ENCODE data around the gene DOCK11.

GRCh38 chrX:118550792-118551191 is 55.2 kb downstream of the DOCK11 start:
- TF ChIP-seq ZNF560 (tag by site-specific recombination; IDR thresholded peaks at IDR 0.05; ENCODE audit: borderline replicate concordance), result no peak
- no peak for TF ChIP-seq CTCF (tag by site-specific recombination; IDR thresholded peaks at IDR 0.05)
- TF ChIP-seq PATZ1 (tag by site-specific recombination; IDR thresholded peaks at IDR 0.05), result no peak
- TF ChIP-seq ZNF704 (tag by site-specific recombination; IDR thresholded peaks at IDR 0.05), result no peak
- TF ChIP-seq ZNF398 (tag by site-specific recombination; IDR thresholded peaks at IDR 0.05), result no peak
- TF ChIP-seq ZNF777 (tag by site-specific recombination; IDR thresholded peaks at IDR 0.05; ENCODE audit: borderline replicate concordance), result no peak
- TF ChIP-seq ZBTB26 (tag by site-specific recombination; optimal IDR thresholded peaks at IDR 0.05), result no peak
- TF ChIP-seq ZNF660 (tag by site-specific recombination; IDR thresholded peaks at IDR 0.05), result no peak
- no peak for TF ChIP-seq ZNF513 (tag by site-specific recombination; IDR thresholded peaks at IDR 0.05)
- TF ChIP-seq ZFP3 (tag by site-specific recombination; IDR thresholded peaks at IDR 0.05; ENCODE audit: low read depth), result no peak
- TF ChIP-seq ZNF121 (tag by site-specific recombination; IDR thresholded peaks at IDR 0.05), result no peak

Data from HEK293 (cell line).